Measurements from ENCODE around the gene GINS3. TPM values are rescaled to one million over a fixed set of nuclear protein-coding genes. Genes with fewer than 3 reads are reported as not detected.

The GINS3 gene
- total RNA-seq, 1 experiment from 2014 or later = 11.3 TPM

DNA sequence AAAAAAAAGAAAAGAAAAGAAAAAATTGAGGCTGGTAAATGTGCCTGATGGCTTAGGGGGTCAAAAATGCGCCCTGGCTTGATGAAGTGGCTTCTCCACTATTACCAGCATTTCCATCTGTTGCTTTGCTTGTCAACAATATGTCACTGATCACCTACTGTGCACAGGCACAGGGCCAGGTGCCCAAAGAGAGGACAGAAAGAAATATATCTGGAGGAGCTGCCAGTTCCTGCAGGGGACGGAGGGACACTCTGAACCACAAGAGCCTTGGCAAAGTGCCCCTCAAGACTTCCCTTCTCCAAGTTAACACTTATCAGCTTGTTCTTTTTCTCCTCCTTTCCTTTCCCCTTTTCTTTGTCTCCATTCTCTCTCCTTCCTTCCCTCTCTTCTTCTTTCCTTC is 34.7 kb downstream of the GINS3 start:
- DNase-seq = no peak
- no peak overlapping the region for H3K4me2 ChIP-seq
- no peak for TF ChIP-seq EZH2 (IDR thresholded peaks at IDR 0.05; ENCODE audit: low read depth)
- TF ChIP-seq, protein P1, sequence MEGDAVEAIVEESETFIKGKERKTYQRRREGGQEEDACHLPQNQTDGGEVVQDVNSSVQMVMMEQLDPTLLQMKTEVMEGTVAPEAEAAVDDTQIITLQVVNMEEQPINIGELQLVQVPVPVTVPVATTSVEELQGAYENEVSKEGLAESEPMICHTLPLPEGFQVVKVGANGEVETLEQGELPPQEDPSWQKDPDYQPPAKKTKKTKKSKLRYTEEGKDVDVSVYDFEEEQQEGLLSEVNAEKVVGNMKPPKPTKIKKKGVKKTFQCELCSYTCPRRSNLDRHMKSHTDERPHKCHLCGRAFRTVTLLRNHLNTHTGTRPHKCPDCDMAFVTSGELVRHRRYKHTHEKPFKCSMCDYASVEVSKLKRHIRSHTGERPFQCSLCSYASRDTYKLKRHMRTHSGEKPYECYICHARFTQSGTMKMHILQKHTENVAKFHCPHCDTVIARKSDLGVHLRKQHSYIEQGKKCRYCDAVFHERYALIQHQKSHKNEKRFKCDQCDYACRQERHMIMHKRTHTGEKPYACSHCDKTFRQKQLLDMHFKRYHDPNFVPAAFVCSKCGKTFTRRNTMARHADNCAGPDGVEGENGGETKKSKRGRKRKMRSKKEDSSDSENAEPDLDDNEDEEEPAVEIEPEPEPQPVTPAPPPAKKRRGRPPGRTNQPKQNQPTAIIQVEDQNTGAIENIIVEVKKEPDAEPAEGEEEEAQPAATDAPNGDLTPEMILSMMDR (conservative IDR thresholded peaks at IDR 0.05) = no peak
- no peaks in the 10 kb centered on the region for H3K36me3 ChIP-seq (ENCODE audit: low read depth)
- no peak overlapping the region for H3K4me3 ChIP-seq
- peaks cover 7% of the 10 kb centered on the region; the same call in 1 of the 2 replicates for H3F3A ChIP-seq (ENCODE audit: insufficient read depth, low read depth)
- H3K9me2 ChIP-seq (ENCODE audit: insufficient read depth) = no peaks in the 10 kb centered on the region
- peaks cover 4% of the 10 kb centered on the region for H3K4me1 ChIP-seq (replicated peaks; ENCODE audit: insufficient read depth)
- intact Hi-C loops (cut with micrococcal nuclease; ENCODE audit: unreplicated experiment) = no loop called here
- BruUV-seq (replicated peaks) = no TSS peak
- ChIA-PET CTCF (no interaction called here), POLR2A (ENCODE audit: unreplicated experiment) (no interaction called here)
- no peak overlapping the region for H2AFZ ChIP-seq
- no peaks in the 10 kb centered on the region for H3K79me2 ChIP-seq (ENCODE audit: low read depth)
- no peak overlapping the region for H3K27ac ChIP-seq
- no peaks in the 10 kb centered on the region for H3K27me3 ChIP-seq (ENCODE audit: insufficient read depth, low read depth)
- no peaks in the 10 kb centered on the region for H4K20me1 ChIP-seq (ENCODE audit: insufficient read depth)
- H3K9me3 ChIP-seq (ENCODE audit: insufficient read depth, low read depth) = no peaks in the 10 kb centered on the region

DNA sequence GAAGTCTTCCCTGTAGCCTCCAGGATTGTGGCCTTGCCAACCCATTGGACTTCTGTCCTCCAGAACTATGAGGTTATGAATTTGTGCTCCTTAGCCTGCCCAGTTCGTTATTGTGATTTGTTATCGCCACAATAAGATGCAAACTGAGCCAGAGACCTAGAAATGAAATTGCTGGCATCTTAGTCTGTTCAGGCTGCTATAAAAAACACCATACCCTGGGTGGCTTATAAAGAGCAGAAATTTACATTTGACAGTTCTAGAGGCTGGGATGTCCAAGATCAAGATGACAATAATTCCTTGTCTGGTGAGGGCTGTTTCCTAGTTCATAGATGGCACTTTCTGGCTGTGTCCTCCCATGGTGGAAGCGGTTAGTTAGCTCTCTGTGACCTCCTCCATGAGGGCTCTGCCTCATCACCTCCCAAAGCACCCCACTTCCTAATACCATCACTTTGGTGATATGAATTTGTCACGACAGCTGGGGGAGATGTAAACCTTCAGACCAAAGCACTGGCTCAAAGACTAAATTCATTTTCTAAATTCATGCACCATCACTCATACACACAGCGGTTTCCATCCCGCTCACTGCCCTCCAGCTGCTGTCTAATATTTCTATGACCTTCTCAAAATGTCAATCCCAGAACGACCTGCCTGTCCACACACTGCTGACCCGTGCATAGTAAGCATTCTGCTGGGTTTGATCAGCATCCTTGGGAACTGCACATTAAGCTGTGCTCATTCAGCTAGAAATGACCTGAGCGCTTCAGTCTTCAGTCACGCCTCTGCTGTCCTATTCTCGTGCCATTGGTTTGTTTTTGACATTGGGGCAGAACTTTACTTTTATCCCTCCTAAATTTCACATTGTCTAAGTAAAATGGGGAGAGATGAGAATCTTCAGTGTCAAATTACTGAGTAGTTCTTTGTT is 36.6 kb downstream of the GINS3 start:
- no peaks in the 10 kb centered on the region for H4K20me1 ChIP-seq (ENCODE audit: insufficient read depth)
- no peak for TF ChIP-seq EZH2 (IDR thresholded peaks at IDR 0.05; ENCODE audit: low read depth)
- TF ChIP-seq, protein P1 (conservative IDR thresholded peaks at IDR 0.05) = no peak
- no peaks in the 10 kb centered on the region for H3K9me2 ChIP-seq (ENCODE audit: insufficient read depth)
- intact Hi-C loops (cut with micrococcal nuclease; ENCODE audit: unreplicated experiment) = no loop called here
- POLR2A ChIA-PET (ENCODE audit: unreplicated experiment) = interaction anchor here (0.7 kb wide), 1 partner anchor 284 kb away, joined by 7 read pairs; no protein-coding TSS in a partner anchor
- no peak overlapping the region for H3K27ac ChIP-seq
- no peak overlapping the region for H2AFZ ChIP-seq
- H3K79me2 ChIP-seq (ENCODE audit: low read depth) = no peaks in the 10 kb centered on the region
- H3K4me1 ChIP-seq (replicated peaks; ENCODE audit: insufficient read depth) = peaks cover 2% of the 10 kb centered on the region
- no TSS peak for BruUV-seq (replicated peaks)
- no peak for DNase-seq
- H3K4me2 ChIP-seq = no peak overlapping the region
- CTCF ChIA-PET = no interaction called here
- no peaks in the 10 kb centered on the region for H3F3A ChIP-seq (ENCODE audit: insufficient read depth, low read depth)
- H3K9me3 ChIP-seq (ENCODE audit: insufficient read depth, low read depth) = no peaks in the 10 kb centered on the region
- H3K4me3 ChIP-seq = no peak overlapping the region
- no peaks in the 10 kb centered on the region for H3K27me3 ChIP-seq (ENCODE audit: insufficient read depth, low read depth)
- no peaks in the 10 kb centered on the region for H3K36me3 ChIP-seq (ENCODE audit: low read depth)

DNA sequence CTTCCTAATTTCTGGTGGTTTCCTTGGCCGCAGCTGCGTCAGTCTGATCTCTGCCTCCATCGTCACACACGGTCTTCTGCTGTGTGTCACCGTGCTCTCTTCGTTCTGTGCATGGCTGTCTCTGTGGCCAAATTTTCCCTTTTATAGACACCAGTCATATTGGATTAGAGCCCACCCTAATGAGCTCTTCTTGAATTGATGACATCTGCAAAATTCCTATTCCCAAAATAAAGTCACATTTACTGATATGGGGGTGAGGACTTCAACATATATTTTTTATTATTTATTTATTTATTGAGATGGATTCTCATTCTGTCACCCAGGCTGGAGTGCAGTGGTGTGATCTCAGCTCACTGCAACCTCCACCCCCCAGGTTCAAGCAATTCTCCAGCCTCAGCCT is 38.4 kb downstream of the GINS3 start:
- no TSS peak for BruUV-seq (replicated peaks)
- H3K4me1 ChIP-seq (replicated peaks; ENCODE audit: insufficient read depth) = peaks cover 7% of the 10 kb centered on the region
- CTCF ChIA-PET = no interaction called here

More for the DNA sequence above, 38.4 kb downstream of the GINS3 start:
- Histone ChIP-seq H3K4me3 (no peak overlapping the region), H3K27me3 (ENCODE audit: insufficient read depth, low read depth) (no peaks in the 10 kb centered on the region), H3K27ac (no peak overlapping the region), H3K9me3 (ENCODE audit: insufficient read depth, low read depth) (no peaks in the 10 kb centered on the region), H3K36me3 (ENCODE audit: low read depth) (no peaks in the 10 kb centered on the region), H3F3A (ENCODE audit: insufficient read depth, low read depth) (no peaks in the 10 kb centered on the region), H3K9me2 (ENCODE audit: insufficient read depth) (no peaks in the 10 kb centered on the region), H4K20me1 (ENCODE audit: insufficient read depth) (no peaks in the 10 kb centered on the region), H3K79me2 (ENCODE audit: low read depth) (no peaks in the 10 kb centered on the region), H2AFZ (no peak overlapping the region), H3K4me2 (no peak overlapping the region)
- POLR2A ChIA-PET (ENCODE audit: unreplicated experiment) = no interaction called here
- TF ChIP-seq, protein P1 (conservative IDR thresholded peaks at IDR 0.05) = no peak
- no peak for TF ChIP-seq EZH2 (IDR thresholded peaks at IDR 0.05; ENCODE audit: low read depth)
- intact Hi-C loops (cut with micrococcal nuclease; ENCODE audit: unreplicated experiment) = no loop called here
- no peak for DNase-seq

Data from PC-9 (cell line).